H1 (cell line): ENCODE measurements around the gene ABHD6. TPM values are rescaled to one million over a fixed set of nuclear protein-coding genes. Genes with fewer than 3 reads are reported as not detected.

Experiments used
- ATF2 ChIP-seq: IDR thresholded peaks from 2 replicates; pipeline ENCODE4 v1.6.1; 2012; ENCODE audit warnings: low read length, inconsistent platforms
- CHD1 ChIP-seq: IDR thresholded peaks from 2 replicates; pipeline ENCODE4 v1.6.1; 2012; ENCODE audit warnings: low read depth, low read length, improper control_type of control experiment
- E2F6 ChIP-seq: IDR thresholded peaks from 2 replicates; pipeline ENCODE4 v1.6.1; 2012; ENCODE audit warnings: inconsistent platforms
- HDAC2 ChIP-seq, 2 experiments: fragments of 300-600 bp in 1 of 2; sonication (generic) in 1 of 2; IDR thresholded peaks; 2 replicates each; pipeline ENCODE4 v1.6.1; 2011 to 2012; ENCODE audit warnings: low read depth in 2 of 2, low read length in 2 of 2, mild to moderate bottlenecking in 2 of 2, moderate library complexity in 2 of 2, borderline replicate concordance in 1 of 2, inconsistent platforms in 1 of 2
- RAD21 ChIP-seq, 2 experiments: IDR thresholded peaks in 1 of 2; conservative IDR thresholded peaks in 1 of 2; 2 replicates each; pipeline ENCODE4 v1.6.1; 2011; ENCODE audit warnings: low read depth in 2 of 2, low read length in 2 of 2, improper control_type of control experiment in 1 of 2, inconsistent platforms in 1 of 2, mild to moderate bottlenecking in 1 of 2, moderate library complexity in 1 of 2
- SIN3A ChIP-seq, 2 experiments: IDR thresholded peaks in 1 of 2; conservative IDR thresholded peaks in 1 of 2; 2 replicates each; pipeline ENCODE4 v1.6.1; 2011 to 2012; ENCODE audit warnings: low read length in 2 of 2, improper control_type of control experiment in 1 of 2, low read depth in 1 of 2, mild to moderate bottlenecking in 1 of 2
- TAF1 ChIP-seq: IDR thresholded peaks from 2 replicates; pipeline ENCODE4 v1.6.1; 2011; ENCODE audit warnings: mild to moderate bottlenecking, low read depth, low read length
- polyA plus RNA-seq, 7 experiments: library from polyadenylated mRNA; depleted of rRNA in 3 of 7; stranded (reverse) in 5 of 7; unstranded in 2 of 7; fragments of >200 nt in 5 of 7; fragments of 200-250 nt in 2 of 7; gene quantifications; 1 replicate in 5 of 7; 2 replicates in 1 of 7; 4 replicates in 1 of 7; pipeline versions ENCODE4 v1.2.1 to v1.2.3, GENCODE V29; 2011 to 2013; ENCODE audit warnings: missing spikeins in 2 of 7, mixed read lengths in 2 of 7
- total RNA-seq: library from RNA; stranded (reverse); fragmentation: NEBNext Ultra II Directional; extraction: Animal tissue kit (Norgen Biotek cat#: 25700); gene quantifications from 2 replicates; pipeline ENCODE4 v1.2.1, GENCODE V29; 2021

ABHD6 gene
- total and polyA plus RNA-seq, 2 of the 8 experiments (the other 6 are each of a cell fraction or from before 2014, with no cell fraction given), result 5.9 to 6.6 TPM

- TF ChIP-seq ATF2 (no peak), HDAC2 (IDR thresholded peaks at IDR 0.05; ENCODE audit: borderline replicate concordance in 1 of 2, low read depth in 2 of 2, low read length in 2 of 2) (no peak), E2F6 (no peak), TAF1 (no peak), CHD1 (no peak), SIN3A (conservative IDR thresholded peaks at IDR 0.05 in 1 of 2, IDR thresholded peaks at IDR 0.05 in 1 of 2; ENCODE audit: low read depth in 1 of 2, low read length in 2 of 2) (no peak), RAD21 (IDR thresholded peaks at IDR 0.05 in 1 of 2, conservative IDR thresholded peaks at IDR 0.05 in 1 of 2; ENCODE audit: low read depth in 2 of 2, low read length in 2 of 2) (no peak)
Measured at GRCh38 chr3:58287354-58287753, 49.8 kb downstream of the ABHD6 start (continued).
